IMR-90 (cell line): Measurements from ENCODE around the gene GABPB2. TPM values are rescaled to one million over a fixed set of nuclear protein-coding genes. Genes with fewer than 3 reads are reported as not detected.

ENCODE experiments used
- ATAC-seq: fragments of 200-7000 bp; cut with Tn5 transposase; 2 replicates; pipeline ENCODE4 v1.9.1; 2020; ENCODE audit warnings: low read depth, mild to moderate bottlenecking, moderate library complexity
- BruUV-seq: library from RNA; stranded (reverse); fragments of 400-500 nt; replicated peaks from 2 replicates; lab custom pipeline; 2021; lab: Mats Ljungman, UMichigan
- CTCF ChIA-PET: fragments of 300-600 bp; formaldehyde crosslinking; extraction: SDS; loops from one replicate; lab custom pipeline; 2021; ENCODE audit warnings: antibody characterized with exemption; lab: Yijun Ruan, JAX
- POLR2A ChIA-PET: fragments of 300-600 bp; sonication (Branson Sonifier 250); formaldehyde crosslinking; loops from one replicate; lab custom pipeline; 2022; ENCODE audit warnings: antibody characterized with exemption; ENCODE audit not compliant: unreplicated experiment; lab: Charles Lee
- DNase-seq: peaks from one replicate; pipeline ENCODE4 v3.0.0; 2013
- H2AFZ ChIP-seq: replicated peaks from 2 replicates; pipeline ENCODE3; 2013; ENCODE audit warnings: low read length, mild to moderate bottlenecking; ENCODE audit not compliant: poor library complexity
- H2AK5ac ChIP-seq: 2 replicates; pipeline ENCODE4 v1.6.1; 2013; ENCODE audit warnings: low read depth, low read length, inconsistent platforms
- H2AK9ac ChIP-seq: replicated peaks from 2 replicates; pipeline ENCODE3; 2013; ENCODE audit warnings: mild to moderate bottlenecking, low read depth, low read length, moderate library complexity; ENCODE audit not compliant: poor library complexity
- H2BK120ac ChIP-seq: 2 replicates; pipeline ENCODE4 v1.6.1; 2013; ENCODE audit warnings: low read depth, low read length, inconsistent platforms
- H2BK15ac ChIP-seq: 3 replicates; pipeline ENCODE4 v1.6.1; 2013; ENCODE audit warnings: low read depth, low read length, inconsistent platforms
- H2BK20ac ChIP-seq: 2 replicates; pipeline ENCODE4 v1.6.1; 2013; ENCODE audit warnings: low read depth, mild to moderate bottlenecking, inconsistent platforms, low read length, moderate library complexity
- H2BK5ac ChIP-seq: 2 replicates; pipeline ENCODE4 v1.6.1; 2013; ENCODE audit warnings: mild to moderate bottlenecking, low read depth, low read length, inconsistent platforms; ENCODE audit not compliant: poor library complexity, severe bottlenecking
- H3K14ac ChIP-seq: replicated peaks from 2 replicates; pipeline ENCODE4 v1.6.1; 2013; ENCODE audit warnings: low read depth, low read length, inconsistent platforms
- H3K18ac ChIP-seq: 2 replicates; pipeline ENCODE4 v1.6.1; 2013; ENCODE audit warnings: low read depth, low read length, control low read depth
- H3K23ac ChIP-seq: 2 replicates; pipeline ENCODE4 v1.6.1; 2013; ENCODE audit warnings: low read depth, low read length, inconsistent platforms
- H3K27ac ChIP-seq: 2 replicates; pipeline ENCODE4 v1.5.1; 2013; ENCODE audit warnings: mild to moderate bottlenecking, control low read depth, low read length; ENCODE audit not compliant: insufficient read depth
- H3K27me3 ChIP-seq: 2 replicates; pipeline ENCODE4 v1.6.1; 2013; ENCODE audit warnings: low read length; ENCODE audit not compliant: control insufficient read depth, insufficient read depth
- H3K36me3 ChIP-seq: 2 replicates; pipeline ENCODE4 v1.6.1; 2013; ENCODE audit warnings: low read length, mixed read lengths; ENCODE audit not compliant: control insufficient read depth, insufficient read depth
- H3K4ac ChIP-seq: 2 replicates; pipeline ENCODE4 v1.6.1; 2013; ENCODE audit warnings: low read depth, low read length, inconsistent platforms
- H3K4me1 ChIP-seq: 2 replicates; pipeline ENCODE4 v1.6.1; 2013; ENCODE audit warnings: low read length, mixed read lengths; ENCODE audit not compliant: control insufficient read depth, insufficient read depth
- H3K4me2 ChIP-seq: 2 replicates; pipeline ENCODE4 v1.6.1; 2013; ENCODE audit warnings: low read depth, mild to moderate bottlenecking, control low read depth, low read length, moderate library complexity
- H3K4me3 ChIP-seq: 2 replicates; pipeline ENCODE4 v1.5.1; 2013; ENCODE audit warnings: low read depth, mild to moderate bottlenecking, control low read depth, low read length, moderate library complexity; ENCODE audit not compliant: insufficient read depth
- H3K56ac ChIP-seq: 2 replicates; pipeline ENCODE4 v1.6.1; 2013; ENCODE audit warnings: low read length, inconsistent platforms; ENCODE audit not compliant: insufficient read depth; ENCODE audit errors: extremely low read depth
- H3K79me1 ChIP-seq, 2 experiments: 2 replicates each; pipeline ENCODE4 v1.6.1; 2013; ENCODE audit warnings: low read length in 2 of 2, inconsistent platforms in 1 of 2, low read depth in 1 of 2
- H3K9ac ChIP-seq: 2 replicates; pipeline ENCODE4 v1.6.1; 2013; ENCODE audit warnings: low read depth, low read length, control low read depth
- H3K9me1 ChIP-seq: 2 replicates; pipeline ENCODE4 v1.6.1; 2013; ENCODE audit warnings: low read length, inconsistent platforms; ENCODE audit not compliant: insufficient read depth
- H3K9me3 ChIP-seq: 2 replicates; pipeline ENCODE4 v1.6.1; 2013; ENCODE audit warnings: low read length; ENCODE audit not compliant: control insufficient read depth, insufficient read depth
- H4K20me1 ChIP-seq: 2 replicates; pipeline ENCODE4 v1.6.1; 2013; ENCODE audit warnings: low read length, inconsistent platforms; ENCODE audit not compliant: insufficient read depth
- H4K5ac ChIP-seq: 2 replicates; pipeline ENCODE4 v1.6.1; 2013; ENCODE audit warnings: mild to moderate bottlenecking, low read depth, low read length, control low read depth
- H4K8ac ChIP-seq, 2 experiments: 2 replicates each; pipeline ENCODE4 v1.6.1; 2013; ENCODE audit warnings: low read depth in 2 of 2, low read length in 2 of 2, control low read depth in 1 of 2, inconsistent platforms in 1 of 2
- H4K91ac ChIP-seq: 2 replicates; pipeline ENCODE4 v1.6.1; 2013; ENCODE audit warnings: low read depth, low read length, inconsistent platforms; ENCODE audit not compliant: insufficient read depth
- BHLHE40 ChIP-seq: fragments of 150-350 bp; IDR thresholded peaks from 2 replicates; pipeline ENCODE4 v1.6.1; 2016; ENCODE audit warnings: mild to moderate bottlenecking, low read depth, low read length
- CEBPB ChIP-seq: IDR thresholded peaks from 2 replicates; pipeline ENCODE4 v1.6.1; 2012; ENCODE audit warnings: low read depth, low read length, improper control_type of control experiment
- CHD1 ChIP-seq: IDR thresholded peaks from 2 replicates; pipeline ENCODE4 v1.6.1; 2012; ENCODE audit warnings: low read depth, low read length, improper control_type of control experiment
- FOS ChIP-seq: fragments of 150-350 bp; IDR thresholded peaks from 2 replicates; pipeline ENCODE4 v1.6.1; 2016; ENCODE audit warnings: low read depth, low read length
- MAFK ChIP-seq: IDR thresholded peaks from 2 replicates; pipeline ENCODE4 v1.6.1; 2012; ENCODE audit warnings: low read depth, low read length, improper control_type of control experiment
- MAZ ChIP-seq: IDR thresholded peaks from 2 replicates; pipeline ENCODE4 v1.6.1; 2012; ENCODE audit warnings: low read depth, mild to moderate bottlenecking, low read length, improper control_type of control experiment, moderate library complexity, borderline replicate concordance
- MXI1 ChIP-seq: IDR thresholded peaks from 2 replicates; pipeline ENCODE4 v1.6.1; 2012; ENCODE audit warnings: low read depth, mild to moderate bottlenecking, low read length, moderate library complexity, borderline replicate concordance
- NFE2L2 ChIP-seq: fragments of 150-350 bp; IDR thresholded peaks from 2 replicates; pipeline ENCODE4 v1.6.1; 2016; ENCODE audit warnings: low read depth, mild to moderate bottlenecking, low read length
- POLR2A ChIP-seq: IDR thresholded peaks from 2 replicates; pipeline ENCODE4 v1.6.1; 2012; ENCODE audit warnings: mild to moderate bottlenecking, low read depth, low read length
- RAD21 ChIP-seq: IDR thresholded peaks from 2 replicates; pipeline ENCODE4 v1.6.1; 2012; ENCODE audit warnings: low read length, improper control_type of control experiment
- RCOR1 ChIP-seq: IDR thresholded peaks from 2 replicates; pipeline ENCODE4 v1.6.1; 2012; ENCODE audit warnings: mild to moderate bottlenecking, low read length, improper control_type of control experiment; ENCODE audit not compliant: insufficient replicate concordance
- RFX5 ChIP-seq: IDR thresholded peaks from 2 replicates; pipeline ENCODE4 v1.8.0; 2012; ENCODE audit warnings: low read depth, mild to moderate bottlenecking, low read length, moderate library complexity
- SMC3 ChIP-seq: fragments of 150-350 bp; IDR thresholded peaks from 2 replicates; pipeline ENCODE4 v1.6.1; 2016; ENCODE audit warnings: low read depth, mild to moderate bottlenecking, antibody characterized with exemption, low read length, moderate library complexity
- WGBS, 2 experiments: methylation state at CpG; one replicate each; pipeline versions ENCODE4 v1.1.5 to v1.1.7; 2013; ENCODE audit warnings: missing lambda C conversion rate in 2 of 2; ENCODE audit not compliant: insufficient read length in 1 of 2; ENCODE audit errors: extremely low coverage in 2 of 2; 5-methylcytosine and 5-hydroxymethylcytosine counted together
- dilution Hi-C: fragments of 300-500 bp; cut with HindIII; formaldehyde crosslinking; loops from one replicate; pipeline ENCODE4 v1.14.3; 2018; ENCODE audit warnings: low sequenced_read_pairs; ENCODE audit not compliant: unreplicated experiment
- in situ Hi-C: fragments of 300-500 bp; cut with MboI; formaldehyde crosslinking; loops from 3 replicates; pipeline ENCODE4 v1.14.3; 2019; ENCODE audit warnings: low sequenced_read_pairs, inconsistent platforms, mixed read lengths
- intact Hi-C: fragments of 100-400 bp; cut with micrococcal nuclease; formaldehyde crosslinking; loops from 2 replicates; pipeline ENCODE4 v1.10.0; 2022
- polyA plus RNA-seq, 3 experiments: library from polyadenylated mRNA; depleted of rRNA; stranded (reverse); fragments of >200 nt; gene quantifications; 2 replicates each; pipeline ENCODE4 v1.2.3, GENCODE V29; 2012; ENCODE audit warnings: low replicate concordance in 1 of 3
- total RNA-seq: library from RNA; depleted of rRNA; stranded (reverse); fragments of >200 nt; gene quantifications from 2 replicates; pipeline ENCODE4 v1.2.3, GENCODE V29; 2012
- TF ChIP-seq, protein P1 (sequence below): fragments of 150-350 bp; IDR thresholded peaks from 2 replicates; pipeline ENCODE4 v1.6.1; 2016; ENCODE audit warnings: low read depth, mild to moderate bottlenecking, low read length, moderate library complexity, borderline replicate concordance
- TF ChIP-seq, protein P2 (sequence below): fragments of 150-350 bp; IDR thresholded peaks from 2 replicates; pipeline ENCODE4 v1.6.1; 2017; ENCODE audit warnings: mild to moderate bottlenecking, antibody characterized with exemption, low read length, low read depth
- TF ChIP-seq, protein P3 (sequence below): conservative IDR thresholded peaks from 2 replicates; pipeline ENCODE4 v1.5.1; 2012; ENCODE audit warnings: mild to moderate bottlenecking, low read depth, low read length, improper control_type of control experiment

The GABPB2 gene
- total and polyA plus RNA-seq, 2 of the 4 experiments (the other 2 are of a cell fraction) = 7.5 to 12.9 TPM

DNA sequence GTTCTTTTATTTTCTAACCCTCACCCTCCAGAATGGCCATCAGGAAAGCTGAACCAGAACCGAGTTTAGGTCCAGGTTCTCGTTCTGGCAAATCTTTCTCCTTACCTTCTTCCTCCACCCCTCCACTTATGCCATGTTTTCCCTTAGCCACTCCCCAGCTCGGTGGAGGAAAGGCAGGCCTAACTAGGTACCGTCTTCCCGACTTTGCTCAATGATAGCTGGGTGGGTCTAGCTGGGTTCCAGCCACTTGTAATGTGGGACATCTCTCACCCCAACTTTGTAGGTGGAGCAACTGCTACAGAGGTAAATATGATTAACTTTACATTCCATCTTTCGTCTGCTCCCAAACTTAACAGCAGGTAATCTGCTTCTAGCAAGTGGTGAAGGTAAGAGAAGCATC lies 33.5 kb upstream of the GABPB2 start:
- dilution Hi-C loops (no loop called here), in situ Hi-C loops (loop anchor here (10.0 kb wide), 1 partner anchor 62 kb away; the partner anchor contains the start of gene CERS2), intact Hi-C loops (no loop called here)
- Histone ChIP-seq H3K27ac (no peak overlapping the region), H2AK9ac (no peak overlapping the region), H3K36me3 (peaks cover 16% of the 10 kb centered on the region), H3K4ac (no peak overlapping the region), H2BK20ac (no peak overlapping the region), H2BK120ac (no peak overlapping the region), H3K79me1 (no peaks in the 10 kb centered on the region), H3K4me1 (no peaks in the 10 kb centered on the region), H3K18ac (no peak overlapping the region), H3K14ac (no peak overlapping the region), H3K4me3 (no peak overlapping the region), H2BK5ac (no peak overlapping the region), H4K8ac (no peak overlapping the region), H2AK5ac (no peak overlapping the region), H3K9me3 (no peaks in the 10 kb centered on the region), H3K27me3 (no peaks in the 10 kb centered on the region), H4K5ac (no peak overlapping the region), H4K91ac (no peak overlapping the region), H3K9ac (no peak overlapping the region), H3K4me2 (no peak overlapping the region), H2BK15ac (no peak overlapping the region), H3K56ac (no peak overlapping the region), H3K9me1 (no peaks in the 10 kb centered on the region), H3K23ac (no peak overlapping the region), H4K20me1 (no peaks in the 10 kb centered on the region), H2AFZ (no peak overlapping the region)
- ATAC-seq (no peak), DNase-seq (no peak)
- 40% methylated on average over 1 of the region's 6 CpGs; no CpG with 5 or more reads in 1 of the 2 experiments for WGBS, 2 experiments
- ChIA-PET CTCF (interaction anchor here (0.6 kb wide), 1 partner anchor 13 kb away, joined by 3 read pairs; no protein-coding TSS in a partner anchor), POLR2A (no interaction called here)
- no peak for TF ChIP-seq BHLHE40
- TF ChIP-seq SMC3 = no peak
- TF ChIP-seq, protein P1, sequence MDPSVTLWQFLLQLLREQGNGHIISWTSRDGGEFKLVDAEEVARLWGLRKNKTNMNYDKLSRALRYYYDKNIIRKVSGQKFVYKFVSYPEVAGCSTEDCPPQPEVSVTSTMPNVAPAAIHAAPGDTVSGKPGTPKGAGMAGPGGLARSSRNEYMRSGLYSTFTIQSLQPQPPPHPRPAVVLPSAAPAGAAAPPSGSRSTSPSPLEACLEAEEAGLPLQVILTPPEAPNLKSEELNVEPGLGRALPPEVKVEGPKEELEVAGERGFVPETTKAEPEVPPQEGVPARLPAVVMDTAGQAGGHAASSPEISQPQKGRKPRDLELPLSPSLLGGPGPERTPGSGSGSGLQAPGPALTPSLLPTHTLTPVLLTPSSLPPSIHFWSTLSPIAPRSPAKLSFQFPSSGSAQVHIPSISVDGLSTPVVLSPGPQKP = no peak
- TF ChIP-seq POLR2A = no peak
- no peak for TF ChIP-seq FOS
- no peak for TF ChIP-seq CHD1
- no peak for TF ChIP-seq MAFK
- no peak for TF ChIP-seq RAD21
- TF ChIP-seq, protein P2, sequence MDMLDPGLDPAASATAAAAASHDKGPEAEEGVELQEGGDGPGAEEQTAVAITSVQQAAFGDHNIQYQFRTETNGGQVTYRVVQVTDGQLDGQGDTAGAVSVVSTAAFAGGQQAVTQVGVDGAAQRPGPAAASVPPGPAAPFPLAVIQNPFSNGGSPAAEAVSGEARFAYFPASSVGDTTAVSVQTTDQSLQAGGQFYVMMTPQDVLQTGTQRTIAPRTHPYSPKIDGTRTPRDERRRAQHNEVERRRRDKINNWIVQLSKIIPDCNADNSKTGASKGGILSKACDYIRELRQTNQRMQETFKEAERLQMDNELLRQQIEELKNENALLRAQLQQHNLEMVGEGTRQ = no peak
- no peak for TF ChIP-seq MAZ
- TF ChIP-seq RCOR1 = no peak
- TF ChIP-seq CEBPB = no peak
- TF ChIP-seq MXI1 = no peak
- no peak for TF ChIP-seq RFX5
- TF ChIP-seq, protein P3, sequence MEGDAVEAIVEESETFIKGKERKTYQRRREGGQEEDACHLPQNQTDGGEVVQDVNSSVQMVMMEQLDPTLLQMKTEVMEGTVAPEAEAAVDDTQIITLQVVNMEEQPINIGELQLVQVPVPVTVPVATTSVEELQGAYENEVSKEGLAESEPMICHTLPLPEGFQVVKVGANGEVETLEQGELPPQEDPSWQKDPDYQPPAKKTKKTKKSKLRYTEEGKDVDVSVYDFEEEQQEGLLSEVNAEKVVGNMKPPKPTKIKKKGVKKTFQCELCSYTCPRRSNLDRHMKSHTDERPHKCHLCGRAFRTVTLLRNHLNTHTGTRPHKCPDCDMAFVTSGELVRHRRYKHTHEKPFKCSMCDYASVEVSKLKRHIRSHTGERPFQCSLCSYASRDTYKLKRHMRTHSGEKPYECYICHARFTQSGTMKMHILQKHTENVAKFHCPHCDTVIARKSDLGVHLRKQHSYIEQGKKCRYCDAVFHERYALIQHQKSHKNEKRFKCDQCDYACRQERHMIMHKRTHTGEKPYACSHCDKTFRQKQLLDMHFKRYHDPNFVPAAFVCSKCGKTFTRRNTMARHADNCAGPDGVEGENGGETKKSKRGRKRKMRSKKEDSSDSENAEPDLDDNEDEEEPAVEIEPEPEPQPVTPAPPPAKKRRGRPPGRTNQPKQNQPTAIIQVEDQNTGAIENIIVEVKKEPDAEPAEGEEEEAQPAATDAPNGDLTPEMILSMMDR = no peak
- TF ChIP-seq NFE2L2 = no peak
- BruUV-seq = no TSS peak
